Measurements from ENCODE around the gene WEE2.
"Not testable (repeated sequence)": the region's sequence is repeated elsewhere in the genome, so short reads cannot be mapped to it uniquely, and the experiment has no call there.

Gene WEE2

DNA sequence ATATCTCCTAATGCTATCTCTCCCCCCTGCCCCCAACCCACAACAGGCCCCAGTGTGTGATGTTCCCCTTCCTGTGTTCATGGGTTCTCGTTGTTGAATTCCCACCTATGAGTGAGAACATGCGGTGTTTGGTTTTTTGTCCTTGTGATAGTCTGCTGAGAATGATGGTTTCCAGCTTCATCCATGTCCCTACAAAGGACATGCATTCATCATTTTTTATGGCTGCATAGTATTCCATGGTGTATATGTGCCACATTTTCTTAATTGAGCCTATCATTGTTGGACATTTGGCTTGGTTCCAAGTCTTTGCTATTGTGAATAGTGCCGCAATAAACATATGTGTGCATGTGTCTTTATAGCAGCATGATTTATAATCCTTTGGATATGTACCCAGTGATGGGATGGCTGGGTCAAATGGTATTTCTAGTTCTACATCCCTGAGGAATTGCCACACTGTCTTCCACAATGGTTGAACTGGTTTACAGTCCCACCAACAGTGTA lies 62.0 kb downstream of the WEE2 start:
- not testable (repeated sequence) for DNase-seq

DNA sequence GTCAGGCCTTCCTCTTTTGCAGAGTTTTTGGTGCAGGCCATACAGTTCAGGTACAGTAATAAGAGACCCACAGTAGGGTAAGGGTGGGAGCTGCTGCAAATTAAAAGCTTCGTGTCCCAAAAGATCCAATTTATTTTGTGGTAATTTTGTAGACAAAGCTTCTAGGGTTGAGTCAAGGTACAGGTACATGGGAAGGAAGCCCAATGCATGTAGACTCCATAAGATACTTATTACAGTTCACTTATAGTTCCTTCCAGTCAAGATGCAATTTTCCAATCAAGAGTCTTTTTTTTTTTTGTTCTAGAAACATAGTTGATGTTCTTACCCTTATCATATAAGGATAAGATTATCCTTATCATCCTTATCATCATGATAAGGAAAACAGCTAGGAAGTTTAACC lies 68.2 kb downstream of the WEE2 start, which contains the start of gene TAS2R4:
TAS2R4 (plus strand) TSS at position 301 of the 400 bp plus-strand sequence. CDS start 1,815 bp downstream, outside the sequence.
- no peak for DNase-seq
